T-cell (primary cell): Measurements from ENCODE around the gene BRF1. TPM values are rescaled to one million over a fixed set of nuclear protein-coding genes. Genes with fewer than 3 reads are reported as not detected.

Experiments
- ATAC-seq, 4 experiments: fragments of 200-7000 bp in 3 of 4; fragments of 150-1000 bp in 1 of 4; cut with Tn5 transposase; replicated peaks in 1 of 4; 1 replicate in 3 of 4; 2 replicates in 1 of 4; pipeline ENCODE4 v1.10.0; 2021; ENCODE audit warnings: moderate library complexity in 3 of 4, mild to moderate bottlenecking in 2 of 4, moderate number of reproducible peaks in 1 of 4
- CTCF ChIA-PET, 2 donors: fragments of 300-600 bp; sonication (Branson Sonifier 250); formaldehyde crosslinking; loops; one replicate each; lab custom pipeline; 2022; ENCODE audit warnings: antibody characterized with exemption in 2 of 2; lab: Charles Lee
- POLR2A ChIA-PET, 2 donors: fragments of 300-600 bp; sonication (Branson Sonifier 250); formaldehyde crosslinking; loops; one replicate each; lab custom pipeline; 2022; ENCODE audit warnings: antibody characterized with exemption in 2 of 2; lab: Charles Lee
- DNase-seq, 35 experiments: peaks; one replicate each; pipeline versions ENCODE4 v3.0.0 to v3.0.0-alpha.2; 2013 to 2023
- H3K27ac ChIP-seq: one replicate; pipeline ENCODE4 v1.5.1; 2013; ENCODE audit warnings: low read length
- H3K27me3 ChIP-seq, 2 experiments: replicated peaks in 1 of 2; 1 replicate in 1 of 2; 2 replicates in 1 of 2; pipeline versions ENCODE4 v1.6.1 to v1.7.0; 2013; ENCODE audit warnings: low read length in 1 of 2, mixed read lengths in 1 of 2; ENCODE audit not compliant: control insufficient read depth in 2 of 2, insufficient read depth in 2 of 2; ENCODE audit errors: extremely low read depth in 1 of 2
- H3K36me3 ChIP-seq, 2 donors: 1 replicate in 1 of 2; 2 replicates in 1 of 2; pipeline versions ENCODE4 v1.6.1 to v1.7.0; 2013; ENCODE audit warnings: low read length in 1 of 2; ENCODE audit not compliant: control insufficient read depth in 2 of 2, insufficient read depth in 1 of 2; ENCODE audit errors: extremely low read depth in 1 of 2
- H3K4me1 ChIP-seq, 2 experiments: 1 replicate in 1 of 2; 2 replicates in 1 of 2; pipeline versions ENCODE4 v1.6.1 to v1.7.0; 2013; ENCODE audit warnings: low read length in 2 of 2, mixed read lengths in 1 of 2; ENCODE audit not compliant: insufficient read depth in 2 of 2, control insufficient read depth in 1 of 2; ENCODE audit errors: extremely low read depth in 1 of 2
- H3K4me3 ChIP-seq, 2 donors: 1 replicate in 1 of 2; 2 replicates in 1 of 2; pipeline versions ENCODE4 v1.5.1 to v1.7.0; 2013; ENCODE audit warnings: mild to moderate bottlenecking in 2 of 2, low read length in 1 of 2, moderate library complexity in 1 of 2; ENCODE audit not compliant: control insufficient read depth in 1 of 2; ENCODE audit errors: extremely low read depth in 1 of 2
- H3K9me3 ChIP-seq: 2 replicates; pipeline ENCODE4 v1.7.0; 2013
- H3K27ac Mint-ChIP-seq, 2 donors: one replicate each; pipeline ENCODE4 v1.8.0; 2020 to 2021; ENCODE audit warnings: mild to moderate bottlenecking in 2 of 2, mixed read lengths in 2 of 2
- H3K27me3 Mint-ChIP-seq, 2 donors: one replicate each; pipeline ENCODE4 v1.8.0; 2021 to 2022; ENCODE audit warnings: mixed read lengths in 2 of 2
- H3K36me3 Mint-ChIP-seq: one replicate; pipeline ENCODE4 v1.8.0; 2021; ENCODE audit warnings: mixed read lengths
- H3K4me1 Mint-ChIP-seq, 3 donors: one replicate each; pipeline ENCODE4 v1.8.0; 2020 to 2022; ENCODE audit warnings: mixed read lengths in 3 of 3, mild to moderate bottlenecking in 1 of 3
- H3K4me3 Mint-ChIP-seq, 3 donors: one replicate each; pipeline ENCODE4 v1.8.0; 2020 to 2022; ENCODE audit warnings: mild to moderate bottlenecking in 3 of 3, mixed read lengths in 3 of 3, moderate library complexity in 3 of 3
- H3K9me3 Mint-ChIP-seq, 3 donors: one replicate each; pipeline ENCODE4 v1.8.0; 2020 to 2022; ENCODE audit warnings: mixed read lengths in 3 of 3
- whole genome bisulfite sequencing: methylation state at CpG from one replicate; pipeline ENCODE4 v1.1.5; 2013; ENCODE audit warnings: missing lambda C conversion rate; ENCODE audit not compliant: insufficient coverage; 5-methylcytosine and 5-hydroxymethylcytosine counted together
- total RNA-seq, 35 experiments: library from RNA in 6 of 35; stranded (reverse) in 6 of 35; fragments of 120-200 nt in 1 of 35; gene quantifications; one replicate each; pipeline versions ENCODE4 v1.2.1 to v1.2.4 and lab custom pipeline; 2013 to 2026

The BRF1 gene
- total RNA-seq, 5 donors from 2014 or later (not counting 1 experiment from before 2014, with no cell fraction given): 57.7 to 70.5 (median 66.5) TPM

GRCh38 chr14:105210266-105211025, 90.4 kb downstream of the BRF1 start:
- H3K4me3 ChIP-seq: no peak overlapping the region
- Mint-ChIP-seq H3K4me1 (peaks cover 0 to 6% (median 0%) of the 10 kb centered on the region in 3 donors), H3K36me3 (peaks cover 9% of the 10 kb centered on the region), H3K9me3 (no peaks in the 10 kb centered on the region), H3K27ac (no peak overlapping the region), H3K27me3 (no peaks in the 10 kb centered on the region), H3K4me3 (no peak overlapping the region)
- POLR2A ChIA-PET: interaction anchor here (0.8 kb wide), 2 partner anchors 34 to 131 kb away, joined by 3 to 4 read pairs; no protein-coding TSS in a partner anchor
- peaks cover 17 to 20% of the 10 kb centered on the region in 2 donors for H3K36me3 ChIP-seq
- ATAC-seq: no peak
- WGBS: 95% methylated on average over 17 of the region's 30 CpGs
- H3K27ac ChIP-seq: no peak overlapping the region
- no peak for DNase-seq
- H3K9me3 ChIP-seq: no peaks in the 10 kb centered on the region
- H3K4me1 ChIP-seq: peaks cover 0 to 2% of the 10 kb centered on the region in 2 experiments
- CTCF ChIA-PET: no interaction called here
- H3K27me3 ChIP-seq: no peaks in the 10 kb centered on the region

GRCh38 chr14:105209646-105210045, 91.2 kb downstream of the BRF1 start:
- Histone ChIP-seq H3K27me3 (peaks cover 0 to 2% of the 10 kb centered on the region in 2 experiments), H3K4me3 (no peak overlapping the region), H3K9me3 (no peaks in the 10 kb centered on the region), H3K36me3 (peaks cover 17 to 20% of the 10 kb centered on the region in 2 donors), H3K27ac (no peak overlapping the region), H3K4me1 (peaks cover 0 to 6% of the 10 kb centered on the region in 2 experiments)
- Mint-ChIP-seq H3K27ac (no peak overlapping the region), H3K4me1 (peaks cover 0 to 5% (median 4%) of the 10 kb centered on the region in 3 donors), H3K4me3 (no peak overlapping the region), H3K36me3 (peaks cover 3% of the 10 kb centered on the region), H3K9me3 (no peaks in the 10 kb centered on the region), H3K27me3 (no peaks in the 10 kb centered on the region)
- ATAC-seq: no peak
- POLR2A ChIA-PET: no interaction called here
- CTCF ChIA-PET: interaction anchor here in 1 of 2 donors (0.5 kb wide), 1 partner anchor 630 kb away, joined by 4 read pairs; no protein-coding TSS in a partner anchor
- DNase-seq: no peak
- WGBS: 97% methylated on average over 13 of the region's 16 CpGs

- ChIA-PET CTCF (no interaction called here), POLR2A (no interaction called here)
- ATAC-seq (no peak), DNase-seq (no peak)
- H3K9me3 Mint-ChIP-seq: no peaks in the 10 kb centered on the region
- peaks cover 3% of the 10 kb centered on the region for H3K36me3 Mint-ChIP-seq
- Histone ChIP-seq H3K4me3 (no peak overlapping the region), H3K27me3 (peaks cover 0 to 2% of the 10 kb centered on the region in 2 experiments), H3K4me1 (peaks cover 0 to 7% of the 10 kb centered on the region in 2 experiments), H3K9me3 (no peaks in the 10 kb centered on the region), H3K36me3 (peaks cover 16 to 19% of the 10 kb centered on the region in 2 donors), H3K27ac (no peak overlapping the region)
- H3K27me3 Mint-ChIP-seq: no peaks in the 10 kb centered on the region
- peaks cover 0 to 8% (median 5%) of the 10 kb centered on the region in 3 donors for H3K4me1 Mint-ChIP-seq
- 93% methylated on average over 5 of the region's 8 CpGs for WGBS
- H3K4me3 Mint-ChIP-seq: no peak overlapping the region
- H3K27ac Mint-ChIP-seq: no peak overlapping the region
Observed at GRCh38 chr14:105209091-105209490, 91.7 kb downstream of the BRF1 start.

- H3K9me3 ChIP-seq: no peaks in the 10 kb centered on the region
- Mint-ChIP-seq H3K36me3 (peaks cover 3% of the 10 kb centered on the region), H3K4me3 (no peak overlapping the region), H3K9me3 (no peaks in the 10 kb centered on the region), H3K4me1 (peaks cover 0 to 8% (median 5%) of the 10 kb centered on the region in 3 donors), H3K27me3 (no peaks in the 10 kb centered on the region), H3K27ac (no peak overlapping the region)
- peaks cover 12 to 15% of the 10 kb centered on the region in 2 donors for H3K36me3 ChIP-seq
- ChIA-PET CTCF (no interaction called here), POLR2A (no interaction called here)
- 85% methylated on average over 12 of the region's 12 CpGs for WGBS
- peaks cover 0 to 6% of the 10 kb centered on the region in 2 experiments for H3K27me3 ChIP-seq
- peaks cover 0 to 10% of the 10 kb centered on the region in 2 experiments for H3K4me1 ChIP-seq
- DNase-seq: no peak
- H3K27ac ChIP-seq: no peak overlapping the region
- no peak for ATAC-seq
- H3K4me3 ChIP-seq: no peak overlapping the region
Observed at GRCh38 chr14:105208738-105209075, 92.1 kb downstream of the BRF1 start.

DNA sequence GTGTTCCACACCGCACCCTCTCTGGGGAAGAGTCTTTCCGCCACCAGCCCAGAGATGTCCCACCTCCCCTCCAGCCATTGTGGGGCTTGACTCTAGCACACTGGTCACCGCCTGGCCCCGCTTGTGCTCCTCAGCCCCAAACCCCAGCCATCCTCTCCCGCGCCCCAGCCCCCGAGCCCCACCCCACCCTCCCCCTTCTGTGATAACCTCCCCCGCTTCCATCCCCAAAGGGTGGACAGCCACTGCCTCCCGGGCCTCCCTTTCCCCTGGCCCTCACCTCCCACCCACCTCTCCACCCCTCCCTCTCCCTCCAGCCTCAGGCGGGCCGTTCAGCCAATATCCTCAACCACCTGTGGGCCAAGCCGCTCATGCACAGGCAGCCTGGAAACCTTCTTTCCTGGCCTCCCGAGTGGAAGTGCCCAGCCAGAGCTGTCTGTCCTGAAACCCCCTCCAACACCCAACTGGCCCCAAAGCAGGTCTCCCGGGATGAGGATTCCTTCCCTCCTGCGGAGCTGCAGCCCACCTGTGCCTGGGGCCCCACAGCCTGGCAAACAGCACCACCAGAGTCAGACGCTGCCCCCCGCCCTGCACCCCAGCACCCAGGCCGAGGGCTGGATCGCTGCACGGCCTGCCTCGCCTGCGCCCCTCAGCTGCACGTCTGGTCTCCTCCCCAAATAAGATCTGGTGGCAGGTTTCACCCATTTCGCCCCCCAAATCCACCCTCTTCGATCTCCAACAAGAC, 92.6 kb downstream of the BRF1 start:
- H3K36me3 ChIP-seq: peaks cover 10 to 11% of the 10 kb centered on the region in 2 donors
- H3K27ac ChIP-seq: no peak overlapping the region
- no peaks in the 10 kb centered on the region for H3K9me3 ChIP-seq
- Mint-ChIP-seq H3K4me1 (peaks cover 0 to 8% (median 5%) of the 10 kb centered on the region in 3 donors), H3K27ac (no peak overlapping the region), H3K36me3 (peaks cover 3% of the 10 kb centered on the region), H3K9me3 (no peaks in the 10 kb centered on the region), H3K27me3 (no peaks in the 10 kb centered on the region), H3K4me3 (no peak overlapping the region)
- CTCF ChIA-PET: no interaction called here
- peaks cover 2 to 12% of the 10 kb centered on the region in 2 experiments for H3K4me1 ChIP-seq
- no peak for DNase-seq
- ATAC-seq: no peak
- peaks cover 0 to 9% of the 10 kb centered on the region in 2 experiments for H3K27me3 ChIP-seq
- POLR2A ChIA-PET: no interaction called here
- H3K4me3 ChIP-seq: no peak overlapping the region
- 91% methylated on average over 16 of the region's 25 CpGs for WGBS

DNA sequence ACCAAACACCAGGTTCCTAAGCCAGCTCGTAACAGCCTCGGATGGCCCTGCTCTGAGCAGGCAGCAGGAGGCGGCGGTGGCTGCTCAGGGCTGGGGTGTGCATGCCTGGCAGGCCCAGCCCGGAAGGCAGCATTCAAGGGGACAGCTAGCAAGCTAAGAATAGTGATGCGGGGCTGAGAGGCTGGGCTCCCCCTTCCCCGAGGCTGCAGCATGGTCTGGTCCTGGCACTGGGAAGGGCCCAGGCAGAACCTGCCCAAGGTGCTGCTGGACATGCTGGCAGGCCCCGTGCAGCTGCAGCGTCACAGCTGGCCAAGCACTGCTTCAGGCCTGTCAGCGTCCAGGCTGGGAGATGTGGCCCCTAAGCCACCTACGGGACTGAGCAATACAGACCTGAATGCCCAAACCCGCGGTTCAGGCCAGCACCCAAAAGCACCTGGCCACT, 93.3 kb downstream of the BRF1 start:
- ChIA-PET CTCF (interaction anchor here in 1 of 2 donors (0.5 kb wide), 1 partner anchor 282 kb away, joined by 5 read pairs; no protein-coding TSS in a partner anchor), POLR2A (no interaction called here)
- H3K4me1 Mint-ChIP-seq: peaks cover 0 to 8% (median 7%) of the 10 kb centered on the region in 3 donors
- peaks cover 6 to 11% of the 10 kb centered on the region in 2 donors for H3K36me3 ChIP-seq
- H3K4me3 ChIP-seq: no peak overlapping the region
- no peak for DNase-seq
- no peak overlapping the region for H3K27ac ChIP-seq
- no peaks in the 10 kb centered on the region for H3K27me3 Mint-ChIP-seq
- H3K27ac Mint-ChIP-seq: no peak overlapping the region
- peaks cover 4 to 19% of the 10 kb centered on the region in 2 experiments for H3K4me1 ChIP-seq
- WGBS: 84% methylated on average over 13 of the region's 13 CpGs
- H3K9me3 Mint-ChIP-seq: no peaks in the 10 kb centered on the region
- H3K36me3 Mint-ChIP-seq: peaks cover 3% of the 10 kb centered on the region
- H3K4me3 Mint-ChIP-seq: no peak overlapping the region
- ATAC-seq: peak in 2 of 4 experiments; percentile 26 to 30
- peaks cover 0 to 16% of the 10 kb centered on the region in 2 experiments for H3K27me3 ChIP-seq
- H3K9me3 ChIP-seq: no peaks in the 10 kb centered on the region
